NCI-H2107 treated with DMSO at 0.1 percent for 48 hours (cell line): ENCODE results near the gene GTF2H3.
"Not testable (repeated sequence)": the region's sequence is repeated elsewhere in the genome, so short reads cannot be mapped to it uniquely, and the experiment has no call there.

Source experiments
- DNase-seq: peaks from one replicate; lab custom pipeline; 2025; ENCODE audit not compliant: unreplicated experiment; lab: John Stamatoyannopoulos, UW

Gene GTF2H3

DNA sequence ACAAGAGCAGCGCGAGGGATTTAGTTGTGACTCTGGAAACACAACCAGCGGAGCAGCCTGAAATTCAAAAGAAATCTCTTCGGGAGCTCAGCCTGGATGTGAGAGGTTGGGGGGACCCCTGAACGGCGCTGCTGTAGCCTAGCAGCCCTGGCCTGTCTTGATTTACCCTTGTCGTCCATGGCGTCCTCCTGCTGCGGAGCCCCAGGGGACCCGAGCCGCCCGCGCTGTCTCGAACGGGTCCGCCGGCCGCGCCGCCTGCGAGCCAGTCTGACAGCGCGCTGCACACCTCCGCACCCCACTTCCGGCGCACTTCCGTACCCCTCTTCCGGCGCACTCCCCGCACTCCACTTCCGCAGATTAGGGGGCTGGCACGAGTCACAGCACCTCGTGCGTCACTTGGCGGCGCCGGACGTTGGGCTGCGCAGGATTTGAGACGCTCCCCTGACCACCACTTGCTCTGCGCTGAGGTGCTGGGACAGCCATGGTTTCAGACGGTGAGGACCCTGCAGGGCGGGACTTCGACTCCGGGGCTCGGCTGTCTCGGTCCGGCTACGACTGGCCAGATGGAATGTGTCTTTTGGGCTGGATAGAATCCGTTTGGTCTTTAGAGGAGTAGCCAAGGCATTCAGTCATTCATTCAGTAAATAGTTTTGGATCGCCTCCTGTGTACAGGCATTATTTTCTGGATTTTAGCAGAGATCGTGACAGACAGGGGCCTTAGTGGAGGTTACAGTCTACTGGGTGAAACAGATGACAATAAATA lies at the start of gene GTF2H3, which contains the start of gene EIF2B1:
GTF2H3 (plus strand) TSS at position 451 of the 763 bp plus-strand sequence; CDS start at position 482, 31 bp downstream.
EIF2B1 (minus strand) TSS at position 308 of the 763 bp plus-strand sequence; CDS start at position 179, 129 bp downstream.
- DNase-seq = peak; percentile 95

DNA sequence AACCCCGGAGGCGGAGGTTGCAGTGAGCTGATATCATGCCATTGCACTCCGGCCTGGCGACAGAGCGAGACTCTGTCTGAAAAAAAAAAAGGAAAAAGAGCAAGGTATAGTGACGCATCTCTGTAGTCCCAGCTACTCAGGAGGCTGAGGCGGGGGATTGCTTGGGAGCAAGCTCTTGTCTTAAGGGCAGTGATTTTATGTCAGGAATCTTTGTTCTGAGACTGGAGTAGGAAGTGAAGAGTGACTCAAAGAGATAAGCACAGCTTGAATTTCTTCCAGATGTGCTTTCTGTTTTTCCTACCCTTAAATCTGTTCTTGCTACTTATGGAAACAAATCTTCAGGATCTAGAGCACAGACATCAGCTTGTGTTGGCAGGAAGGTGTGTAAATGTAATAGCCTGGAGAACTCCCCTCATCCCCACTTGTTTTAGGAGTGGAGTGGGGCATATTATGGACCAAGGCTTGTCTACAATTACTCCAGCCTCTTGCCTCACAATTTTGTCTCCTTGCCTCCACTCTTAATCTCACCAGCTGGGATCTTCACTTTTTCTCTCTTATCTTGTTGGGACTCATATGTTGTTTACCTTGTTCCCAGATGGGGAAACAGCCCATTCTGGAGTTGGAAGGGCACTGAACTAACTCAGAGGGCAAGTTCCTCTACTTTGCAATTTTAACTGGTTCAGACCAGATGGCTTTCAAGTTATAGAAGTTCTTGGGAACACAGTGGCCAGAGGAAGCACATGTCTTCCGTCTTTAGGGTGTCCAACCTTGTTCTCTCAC lies 41.7 kb upstream of the GTF2H3 start:
- no peak for DNase-seq

GRCh38 chr12:123595729-123596128 lies 37.9 kb upstream of the GTF2H3 start:
- no peak for DNase-seq

DNA sequence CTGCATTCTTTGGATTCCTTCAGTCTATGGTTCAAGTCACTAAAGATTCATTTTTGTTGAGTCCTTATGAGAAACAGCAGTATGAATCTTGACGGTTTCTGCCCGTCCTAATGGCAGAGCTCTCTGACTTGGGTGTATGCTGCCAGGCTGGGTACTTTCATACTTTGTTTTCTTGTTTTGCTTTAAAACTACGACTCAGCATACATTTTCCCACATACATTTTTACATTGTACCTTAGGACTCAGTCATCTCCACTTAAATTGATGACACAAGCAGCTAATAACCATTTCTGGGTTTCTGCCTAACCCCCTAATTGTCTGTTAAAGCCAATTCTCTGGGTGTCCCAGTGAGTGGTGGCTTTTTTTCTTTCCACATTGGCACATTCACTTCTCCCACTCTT lies 36.5 kb upstream of the GTF2H3 start:
- no peak for DNase-seq

- DNase-seq = no peak
Observed at GRCh38 chr12:123598522-123598921, 35.1 kb upstream of the GTF2H3 start.

- DNase-seq = no peak
Observed at GRCh38 chr12:123599310-123599709, 34.3 kb upstream of the GTF2H3 start.

GRCh38 chr12:123599721-123600120 lies 33.9 kb upstream of the GTF2H3 start:
- no peak for DNase-seq

- peak; percentile 40 for DNase-seq
Observed at GRCh38 chr12:123601602-123602489, 31.8 kb upstream of the GTF2H3 start, which contains the start of gene DDX55. DDX55 (plus strand) TSS chr12:123602099; CDS start chr12:123602149, 50 bp downstream.

DNA sequence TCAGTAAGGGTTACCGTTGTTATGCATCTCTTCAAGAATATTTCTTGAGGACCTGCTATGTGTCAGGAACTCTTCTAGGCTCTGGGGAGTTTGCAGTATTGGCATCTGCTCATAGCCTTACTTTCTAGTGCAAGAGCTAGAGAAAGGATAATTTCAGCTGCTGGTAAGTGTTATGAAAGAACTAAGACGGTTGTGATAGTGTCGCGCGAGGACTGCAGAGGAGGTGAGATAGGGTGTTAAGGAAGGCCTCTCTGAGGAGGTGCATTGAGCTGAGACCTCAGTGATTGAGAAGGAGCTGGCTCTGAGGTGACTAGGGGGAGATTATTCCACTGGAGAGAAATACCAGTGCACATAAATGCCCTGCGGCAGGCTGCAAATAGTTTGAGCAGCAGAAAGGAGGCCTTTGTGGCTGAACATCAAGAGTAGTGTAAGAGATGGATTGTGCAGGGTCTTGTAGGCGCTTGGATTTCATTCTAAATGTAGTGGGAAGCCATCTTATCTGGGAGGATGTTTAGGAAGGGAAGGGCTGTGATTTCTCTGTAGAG lies 30.9 kb upstream of the GTF2H3 start:
- DNase-seq = no peak

DNA sequence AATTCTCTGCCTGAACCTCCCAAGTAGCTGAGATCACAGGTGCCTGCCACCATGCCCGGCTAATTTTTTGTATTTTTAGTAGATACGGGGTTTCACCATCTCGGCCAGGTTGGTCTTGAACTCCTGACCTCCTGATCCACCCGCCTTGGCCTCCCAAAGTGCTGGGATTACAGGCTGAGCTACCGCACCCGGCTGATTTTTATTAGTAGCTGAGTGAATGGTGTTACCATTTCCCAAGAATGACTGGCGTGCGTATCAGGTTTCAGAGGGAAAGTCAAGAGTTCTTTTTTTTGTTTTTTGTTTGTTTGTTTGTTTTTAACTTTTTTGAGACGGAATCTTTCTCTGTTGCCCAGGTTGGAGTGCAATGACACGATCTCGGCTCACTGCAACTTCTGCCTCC lies 30.1 kb upstream of the GTF2H3 start:
- DNase-seq = not testable (repeated sequence)

DNA sequence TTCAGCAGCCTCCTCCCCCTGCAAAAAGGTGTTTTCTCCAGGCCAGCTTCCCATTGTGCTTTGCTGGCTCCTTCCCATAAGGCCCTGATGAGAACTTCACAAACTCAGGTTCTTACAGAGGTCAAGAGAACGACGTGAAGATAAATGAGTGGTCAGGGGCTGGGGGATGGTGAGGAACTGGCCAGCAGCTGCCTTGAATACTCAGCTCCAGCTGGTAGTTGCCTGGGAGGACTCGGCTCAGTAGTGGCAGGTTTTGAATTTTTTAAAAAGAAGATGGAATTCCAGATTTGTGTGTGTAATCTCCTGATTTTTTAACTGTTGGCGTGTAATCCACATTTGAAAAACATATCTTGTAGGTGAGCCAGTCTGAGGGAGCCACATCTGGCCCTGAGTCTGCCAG lies 25.9 kb upstream of the GTF2H3 start:
- DNase-seq = no peak

- DNase-seq = no peak
Observed at GRCh38 chr12:123608182-123608581, 25.4 kb upstream of the GTF2H3 start.

DNA sequence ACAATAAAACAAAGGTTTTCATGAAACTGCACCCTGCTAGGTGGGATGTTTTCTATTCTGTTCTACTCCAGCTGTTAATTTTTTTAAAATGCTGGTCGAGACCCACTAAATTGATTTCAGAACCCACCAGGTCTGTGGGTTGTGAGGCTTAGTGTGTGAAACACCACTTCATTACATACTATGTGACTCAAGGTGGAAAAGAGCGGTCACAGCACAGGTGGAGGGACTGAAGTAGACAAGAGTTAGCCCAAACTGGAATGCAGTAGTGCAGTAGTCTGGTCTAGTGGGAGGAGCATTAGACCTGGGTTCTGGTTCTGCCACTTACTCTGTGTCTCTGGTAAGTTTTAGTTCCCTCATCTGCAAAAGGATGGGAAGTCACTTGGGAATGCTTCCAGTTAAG lies 19.5 kb upstream of the GTF2H3 start:
- no peak for DNase-seq

- DNase-seq = no peak
Observed at GRCh38 chr12:123614531-123614930, 19.1 kb upstream of the GTF2H3 start.

- no peak for DNase-seq
Observed at GRCh38 chr12:123617144-123617543, 16.5 kb upstream of the GTF2H3 start.

DNA sequence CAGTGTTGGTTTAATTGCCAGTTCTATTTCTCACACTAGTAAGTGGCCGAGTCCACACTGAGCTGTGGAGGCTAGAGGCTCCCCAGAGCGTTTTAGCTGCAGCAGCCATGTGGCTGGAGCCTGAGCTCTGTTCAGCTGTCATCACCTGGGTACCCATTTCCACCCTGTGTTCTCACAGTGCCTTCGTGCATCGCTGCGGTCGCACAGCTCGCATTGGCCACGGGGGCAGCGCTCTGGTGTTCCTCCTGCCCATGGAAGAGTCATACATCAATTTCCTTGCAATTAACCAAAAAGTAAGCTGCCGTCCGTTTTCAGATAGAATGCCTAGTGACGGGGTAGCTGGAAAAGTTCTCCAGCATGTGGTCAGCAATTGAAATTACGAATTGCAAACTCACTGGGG lies 16.0 kb upstream of the GTF2H3 start:
- no peak for DNase-seq

DNA sequence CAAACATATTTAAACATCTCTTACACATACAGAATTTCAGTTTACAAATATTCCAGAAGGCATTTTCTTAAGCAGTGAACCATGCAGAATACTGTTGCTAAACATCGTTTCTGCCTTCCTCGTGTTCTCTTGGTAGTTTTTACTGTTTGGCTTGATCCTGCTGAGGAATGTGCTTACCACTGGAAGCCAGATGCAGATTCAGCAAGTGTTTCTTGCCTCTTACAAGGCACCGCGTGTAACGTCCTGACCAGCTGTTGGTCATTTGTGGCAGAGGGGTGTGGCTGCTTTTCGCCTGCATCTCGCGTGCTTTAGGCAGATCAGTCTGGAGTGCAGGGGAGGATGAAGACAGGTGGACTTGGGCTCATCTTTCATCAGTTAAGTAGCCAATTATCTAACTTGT lies 12.5 kb upstream of the GTF2H3 start:
- no peak for DNase-seq

GRCh38 chr12:123621619-123622530 lies 11.8 kb upstream of the GTF2H3 start:
- DNase-seq = no peak

DNA sequence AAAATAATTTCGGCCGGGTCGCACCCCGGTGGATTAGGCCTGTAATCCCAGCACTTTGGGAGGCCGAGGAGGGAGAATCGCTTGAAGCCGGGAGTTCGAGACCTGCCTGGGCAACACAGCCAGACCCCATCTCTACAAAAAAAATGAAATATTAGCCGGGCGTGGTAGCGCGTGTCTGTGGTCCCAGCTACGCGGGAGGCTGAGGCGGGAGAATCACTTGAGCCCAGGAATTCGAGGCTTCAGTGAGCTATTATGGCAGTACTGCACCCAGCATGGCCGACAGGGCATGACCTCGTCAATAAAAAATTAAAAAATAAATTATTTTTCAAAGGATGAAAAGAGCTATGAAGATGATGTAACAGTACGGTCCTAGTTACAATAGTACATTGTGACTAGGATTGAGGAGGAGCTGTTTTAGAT lies 523 bp downstream of the GTF2H3 start:
- no peak for DNase-seq

- no peak for DNase-seq
Observed at GRCh38 chr12:123643911-123644310, 10.3 kb downstream of the GTF2H3 start.
